SK-N-SH (cell line): ENCODE results near the gene AGAP1.

Experiments used
- CTCF ChIP-seq: fragments of 200-600 bp; sonication (generic); IDR thresholded peaks from 2 replicates; pipeline ENCODE4 v1.6.1; 2017; ENCODE audit warnings: antibody characterized with exemption, mild to moderate bottlenecking, moderate library complexity
- EP300 ChIP-seq, 2 experiments: IDR thresholded peaks; 2 replicates each; pipeline versions ENCODE4 v1.4.0 to v1.6.1; 2012; ENCODE audit warnings: borderline replicate concordance in 1 of 2, low read depth in 1 of 2, low read length in 1 of 2

DNA sequence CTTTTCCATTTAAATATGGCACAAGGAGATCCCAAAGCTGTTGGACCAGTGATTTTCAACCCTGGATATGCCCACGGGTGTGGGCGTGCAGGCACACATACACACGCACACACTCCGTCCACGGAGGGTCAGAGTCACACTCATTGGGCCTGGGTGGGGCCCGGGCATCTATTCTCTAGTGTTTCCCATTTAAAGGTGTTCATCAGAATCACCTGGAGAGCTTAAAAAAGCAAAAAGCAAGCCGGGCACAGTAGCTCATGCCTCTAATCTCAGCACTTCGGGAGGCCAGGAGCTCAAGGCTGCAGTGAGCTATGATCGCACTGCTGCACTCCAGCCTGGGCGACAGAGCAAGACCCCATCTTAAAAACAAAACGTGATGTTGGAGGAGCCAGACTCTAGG lies 345.4 kb downstream of the AGAP1 start:
- TF ChIP-seq CTCF (no peak), EP300 (IDR thresholded peaks at IDR 0.05; ENCODE audit: borderline replicate concordance in 1 of 2, low read depth in 1 of 2, low read length in 1 of 2) (no peak)
